Measurements from ENCODE around the gene FIZ1.

The FIZ1 gene

DNA sequence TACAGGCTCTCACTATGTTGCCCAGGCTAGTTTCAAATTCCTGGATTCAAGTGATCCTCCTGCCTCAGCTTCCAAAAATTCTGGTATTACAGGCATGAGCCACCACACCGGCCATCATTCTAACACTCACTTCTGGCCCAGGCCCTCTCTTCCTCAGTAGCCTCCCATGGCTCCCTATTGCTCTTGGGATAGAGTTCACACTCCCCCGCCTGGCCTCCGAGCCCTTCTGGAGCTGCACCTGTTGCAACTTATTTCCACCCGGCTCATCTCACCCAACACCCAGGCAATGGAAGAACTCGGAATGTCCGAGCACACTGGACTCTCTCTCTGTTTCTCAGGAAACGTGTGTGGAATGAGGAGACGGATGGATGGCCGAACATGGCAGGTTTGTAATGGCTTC, 45.0 kb downstream of the FIZ1 start:
- no peaks in the 10 kb centered on the region for H3K36me3 Mint-ChIP-seq
- H3K27me3 Mint-ChIP-seq, result peaks cover 56% of the 10 kb centered on the region
- no peak for ATAC-seq
- H3K4me1 Mint-ChIP-seq, result peaks cover 6% of the 10 kb centered on the region
- H3K9me3 Mint-ChIP-seq, result no peaks in the 10 kb centered on the region
- no peak overlapping the region for H3K4me3 Mint-ChIP-seq
- H3K27ac Mint-ChIP-seq, result no peak overlapping the region

DNA sequence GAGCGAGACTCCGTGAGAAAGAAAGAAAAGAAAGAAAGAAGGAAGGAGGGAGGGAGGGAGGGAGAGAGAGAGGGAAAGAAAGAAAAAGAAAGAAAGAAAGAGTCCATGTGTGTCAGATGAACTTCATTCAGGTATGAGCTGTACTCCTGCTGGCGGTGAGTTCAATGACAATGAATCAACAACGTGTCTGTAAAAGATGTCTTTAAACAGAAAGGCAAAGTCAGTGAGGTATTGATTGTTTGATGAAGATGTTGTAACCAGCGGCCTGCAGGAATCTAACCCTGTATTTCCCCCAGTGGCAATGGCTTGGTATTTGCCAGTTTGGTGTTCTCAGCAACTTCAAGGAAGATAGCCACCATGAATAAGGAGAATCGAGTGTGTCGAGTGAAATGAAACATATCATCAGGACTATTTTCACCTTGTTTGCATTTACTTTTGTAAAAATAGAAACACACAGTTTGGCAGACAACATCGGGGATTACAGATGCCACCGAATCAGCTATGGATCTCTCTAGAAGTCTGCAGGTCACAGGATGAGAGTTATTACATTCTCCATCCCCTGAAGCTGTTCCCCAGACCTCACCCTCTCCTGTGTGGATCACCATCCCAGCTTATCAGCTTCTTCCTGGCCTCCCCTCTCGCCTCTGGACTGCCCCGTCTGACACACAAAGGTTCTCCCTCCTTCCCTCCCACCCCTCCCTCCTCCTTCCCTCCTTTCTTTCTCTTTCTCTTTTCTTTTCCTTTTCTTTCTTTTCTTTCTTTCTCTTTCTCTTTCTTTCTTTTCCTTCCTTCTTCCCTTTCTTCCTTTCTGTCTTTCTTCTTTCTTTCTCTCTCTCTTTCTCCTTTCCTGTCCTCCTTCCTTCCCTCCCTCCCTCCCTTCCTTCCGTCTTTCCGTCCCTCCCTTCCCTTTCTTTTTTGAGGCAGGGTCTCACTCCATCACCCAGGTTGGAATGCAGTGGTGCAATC, 45.8 kb downstream of the FIZ1 start:
- Mint-ChIP-seq H3K4me1 (peaks cover 6% of the 10 kb centered on the region), H3K36me3 (no peaks in the 10 kb centered on the region), H3K27me3 (peaks cover 57% of the 10 kb centered on the region), H3K27ac (no peak overlapping the region), H3K9me3 (no peaks in the 10 kb centered on the region), H3K4me3 (no peak overlapping the region)
- no peak for ATAC-seq

GRCh38 chr19:55552620-55553019, 46.7 kb downstream of the FIZ1 start:
- Mint-ChIP-seq H3K4me1 (peaks cover 6% of the 10 kb centered on the region), H3K36me3 (no peaks in the 10 kb centered on the region), H3K27me3 (peaks cover 66% of the 10 kb centered on the region), H3K9me3 (no peaks in the 10 kb centered on the region), H3K27ac (no peak overlapping the region), H3K4me3 (no peak overlapping the region)
- no peak for ATAC-seq

- H3K9me3 Mint-ChIP-seq, result no peaks in the 10 kb centered on the region
- ATAC-seq, result no peak
Measured at GRCh38 chr19:55552206-55552605, 47.1 kb downstream of the FIZ1 start.

GRCh38 chr19:55550321-55550650, 49.0 kb downstream of the FIZ1 start:
- Mint-ChIP-seq H3K27ac (no peak overlapping the region), H3K4me3 (no peak overlapping the region), H3K36me3 (no peaks in the 10 kb centered on the region), H3K27me3 (peaks cover 88% of the 10 kb centered on the region), H3K9me3 (no peaks in the 10 kb centered on the region), H3K4me1 (peaks cover 6% of the 10 kb centered on the region)
- ATAC-seq, result no peak

More at GRCh38 chr19:55552206-55552605, 47.1 kb downstream of the FIZ1 start:
- peaks cover 70% of the 10 kb centered on the region for H3K27me3 Mint-ChIP-seq
- no peak overlapping the region for H3K27ac Mint-ChIP-seq
- H3K36me3 Mint-ChIP-seq, result no peaks in the 10 kb centered on the region
- H3K4me3 Mint-ChIP-seq, result no peak overlapping the region
- peaks cover 6% of the 10 kb centered on the region for H3K4me1 Mint-ChIP-seq

DNA sequence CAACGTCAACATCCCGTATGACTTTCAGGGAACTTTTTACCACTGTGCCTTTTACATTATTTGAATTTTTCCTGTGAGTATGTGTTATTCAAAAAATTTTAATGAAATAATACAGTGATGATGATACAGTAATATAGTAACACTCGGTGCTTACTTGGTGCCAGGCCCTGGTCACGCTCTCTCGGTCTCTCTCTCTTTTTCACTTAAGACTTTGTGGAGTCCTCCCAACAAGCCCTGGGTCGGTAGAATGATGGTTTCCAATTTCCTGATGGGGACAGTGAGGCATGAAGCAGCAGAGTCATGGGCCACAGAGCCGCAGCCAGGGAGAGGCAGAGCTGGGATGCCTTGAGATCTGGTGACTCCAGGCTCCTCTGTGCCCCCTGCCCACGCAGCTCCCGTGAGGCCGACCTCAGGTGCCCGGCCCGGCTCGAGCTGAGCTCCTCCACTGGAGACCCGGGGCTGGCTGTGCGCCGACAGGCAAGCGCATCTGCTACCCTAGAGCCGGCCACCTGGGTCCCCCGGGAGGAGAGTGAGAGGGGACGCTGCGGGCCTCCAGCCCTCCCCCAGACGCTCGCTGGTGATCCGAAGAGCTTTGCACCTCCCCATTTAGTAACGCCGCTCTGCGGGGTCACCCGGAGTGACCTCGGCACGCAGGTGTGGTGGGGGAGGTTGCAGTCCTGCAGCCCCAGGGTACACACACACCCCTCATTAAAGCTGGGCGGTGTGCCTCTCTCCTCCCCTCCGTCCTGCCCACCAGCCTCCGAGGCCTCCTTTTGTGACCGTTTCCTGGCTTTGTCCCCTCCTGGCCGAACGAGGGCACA, 49.6 kb downstream of the FIZ1 start:
- Mint-ChIP-seq H3K27me3 (peaks cover 88% of the 10 kb centered on the region), H3K4me3 (no peak overlapping the region), H3K36me3 (no peaks in the 10 kb centered on the region), H3K27ac (no peak overlapping the region), H3K4me1 (peaks cover 6% of the 10 kb centered on the region), H3K9me3 (no peaks in the 10 kb centered on the region)
- ATAC-seq, result peak; percentile 51

- peaks cover 84% of the 10 kb centered on the region for H3K27me3 Mint-ChIP-seq
- ATAC-seq, result no peak
Measured at GRCh38 chr19:55546822-55547614, 52.3 kb downstream of the FIZ1 start.

GRCh38 chr19:55546011-55546410, 53.3 kb downstream of the FIZ1 start:
- peaks cover 16% of the 10 kb centered on the region for H3K9me3 Mint-ChIP-seq
- ATAC-seq, result no peak
- no peak overlapping the region for H3K4me3 Mint-ChIP-seq
- H3K27me3 Mint-ChIP-seq, result peaks cover 81% of the 10 kb centered on the region
- peaks cover 6% of the 10 kb centered on the region for H3K4me1 Mint-ChIP-seq
- H3K36me3 Mint-ChIP-seq, result peaks cover 6% of the 10 kb centered on the region
- H3K27ac Mint-ChIP-seq, result no peak overlapping the region

More at GRCh38 chr19:55546822-55547614, 52.3 kb downstream of the FIZ1 start:
- H3K4me3 Mint-ChIP-seq, result no peak overlapping the region
- peaks cover 6% of the 10 kb centered on the region for H3K4me1 Mint-ChIP-seq
- peaks cover 15% of the 10 kb centered on the region for H3K9me3 Mint-ChIP-seq
- H3K36me3 Mint-ChIP-seq, result peaks cover 6% of the 10 kb centered on the region
- H3K27ac Mint-ChIP-seq, result no peak overlapping the region

- Mint-ChIP-seq H3K27me3 (peaks cover 81% of the 10 kb centered on the region), H3K27ac (no peak within 1 kb of the TSS)
Measured at GRCh38 chr19:55545443-55545842, 53.9 kb downstream of the FIZ1 start, which contains the start of gene SBK3. Gene SBK3 (minus strand): TSS chr19:55545543. CDS start chr19:55545543, 0 bp downstream.

GRCh38 chr19:55544776-55545439, 54.4 kb downstream of the FIZ1 start:
- Mint-ChIP-seq H3K27ac (no peak overlapping the region), H3K36me3 (peaks cover 6% of the 10 kb centered on the region), H3K4me1 (peaks cover 6% of the 10 kb centered on the region), H3K9me3 (peaks cover 16% of the 10 kb centered on the region), H3K27me3 (peaks cover 75% of the 10 kb centered on the region), H3K4me3 (no peak overlapping the region)
- ATAC-seq, result no peak

More at GRCh38 chr19:55545443-55545842, 53.9 kb downstream of the FIZ1 start, which contains the start of gene SBK3:
- peaks cover 6% of the 10 kb centered on the region for H3K4me1 Mint-ChIP-seq
- ATAC-seq, result no peak
- H3K36me3 Mint-ChIP-seq, result peaks cover 6% of the 10 kb centered on the region
- H3K4me3 Mint-ChIP-seq, result no peak within 1 kb of the TSS
- H3K9me3 Mint-ChIP-seq, result peaks cover 16% of the 10 kb centered on the region

DNA sequence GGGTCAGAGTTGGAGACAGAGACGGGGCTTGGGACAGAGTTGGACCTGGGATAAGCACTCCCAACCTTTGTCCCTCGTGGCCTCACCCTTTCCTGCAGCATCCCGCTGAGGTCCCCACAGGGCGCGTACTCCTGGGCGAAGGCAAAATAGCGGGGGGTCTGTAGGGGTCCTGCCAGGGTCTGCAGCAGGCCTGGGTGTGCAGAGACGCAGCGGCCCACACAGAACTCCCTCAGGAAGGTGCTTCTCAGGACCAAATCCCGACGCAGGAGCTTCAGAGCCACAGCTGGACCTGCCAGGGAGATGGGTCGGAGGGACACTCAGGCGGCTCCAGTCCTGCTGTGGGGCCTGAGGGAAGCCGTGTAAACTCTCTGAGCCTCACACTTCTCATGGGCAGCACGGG, 55.3 kb downstream of the FIZ1 start:
- Mint-ChIP-seq H3K4me3 (no peak overlapping the region), H3K36me3 (peaks cover 6% of the 10 kb centered on the region), H3K4me1 (no peaks in the 10 kb centered on the region), H3K9me3 (peaks cover 16% of the 10 kb centered on the region), H3K27ac (no peak overlapping the region), H3K27me3 (peaks cover 67% of the 10 kb centered on the region)
- no peak for ATAC-seq

DNA sequence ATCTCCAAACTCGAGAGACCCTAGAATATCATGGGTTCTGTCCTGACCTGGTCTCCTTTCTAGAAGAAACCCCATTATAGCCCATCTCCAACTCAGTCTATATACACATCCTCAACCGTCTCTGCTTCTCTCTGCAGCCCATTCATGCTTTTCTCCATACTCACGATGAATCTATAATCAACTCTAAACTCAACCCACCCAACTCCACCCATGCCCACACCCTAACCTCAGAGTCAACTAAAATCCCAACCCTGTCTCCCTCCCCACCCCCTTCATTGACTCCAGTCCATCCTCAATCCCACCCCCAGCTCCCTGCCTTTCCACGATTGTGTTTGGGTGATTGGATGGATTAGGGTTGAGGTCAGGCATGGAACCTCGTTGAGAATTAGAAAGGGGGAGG, 55.8 kb downstream of the FIZ1 start:
- no peak for ATAC-seq
- Mint-ChIP-seq H3K36me3 (peaks cover 6% of the 10 kb centered on the region), H3K9me3 (peaks cover 16% of the 10 kb centered on the region), H3K27me3 (peaks cover 66% of the 10 kb centered on the region), H3K4me3 (no peak overlapping the region), H3K4me1 (no peaks in the 10 kb centered on the region), H3K27ac (no peak overlapping the region)

DNA sequence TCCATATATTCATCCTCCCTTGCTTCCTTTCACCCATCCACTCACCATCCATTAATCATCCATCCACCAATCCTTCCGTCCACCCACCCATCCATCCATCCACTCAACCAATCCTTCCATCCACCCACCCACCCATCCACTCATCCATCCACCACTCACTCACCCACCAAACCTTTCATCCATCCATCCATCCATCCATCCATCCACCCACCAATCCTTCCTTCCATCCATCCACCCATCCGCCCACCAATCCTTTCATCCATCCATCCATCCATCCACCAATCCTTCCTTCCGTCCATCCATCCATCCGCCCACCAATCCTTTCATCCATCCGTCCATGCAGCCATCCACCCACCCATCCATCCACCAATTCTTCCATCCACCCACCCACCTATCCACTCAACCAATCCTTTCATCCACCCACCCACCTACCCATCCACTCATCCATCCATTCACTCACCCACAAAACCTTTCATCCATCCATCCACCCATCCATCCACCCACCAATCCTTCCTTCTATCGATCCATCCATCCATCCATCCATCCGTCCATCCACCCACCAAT, 56.9 kb downstream of the FIZ1 start:
- Mint-ChIP-seq H3K9me3 (peaks cover 16% of the 10 kb centered on the region), H3K4me3 (no peak overlapping the region), H3K27ac (no peak overlapping the region), H3K27me3 (peaks cover 54% of the 10 kb centered on the region), H3K36me3 (peaks cover 6% of the 10 kb centered on the region), H3K4me1 (no peaks in the 10 kb centered on the region)
- ATAC-seq, result no peak
